Measurements from ENCODE around the gene HNRNPAB. TPM values are rescaled to one million over a fixed set of nuclear protein-coding genes. Genes with fewer than 3 reads are reported as not detected.
"Not testable (repeated sequence)": the region's sequence is repeated elsewhere in the genome, so short reads cannot be mapped to it uniquely, and the experiment has no call there.

The HNRNPAB gene
- total RNA-seq, 1 donor from 2014 or later = 162 TPM

DNA sequence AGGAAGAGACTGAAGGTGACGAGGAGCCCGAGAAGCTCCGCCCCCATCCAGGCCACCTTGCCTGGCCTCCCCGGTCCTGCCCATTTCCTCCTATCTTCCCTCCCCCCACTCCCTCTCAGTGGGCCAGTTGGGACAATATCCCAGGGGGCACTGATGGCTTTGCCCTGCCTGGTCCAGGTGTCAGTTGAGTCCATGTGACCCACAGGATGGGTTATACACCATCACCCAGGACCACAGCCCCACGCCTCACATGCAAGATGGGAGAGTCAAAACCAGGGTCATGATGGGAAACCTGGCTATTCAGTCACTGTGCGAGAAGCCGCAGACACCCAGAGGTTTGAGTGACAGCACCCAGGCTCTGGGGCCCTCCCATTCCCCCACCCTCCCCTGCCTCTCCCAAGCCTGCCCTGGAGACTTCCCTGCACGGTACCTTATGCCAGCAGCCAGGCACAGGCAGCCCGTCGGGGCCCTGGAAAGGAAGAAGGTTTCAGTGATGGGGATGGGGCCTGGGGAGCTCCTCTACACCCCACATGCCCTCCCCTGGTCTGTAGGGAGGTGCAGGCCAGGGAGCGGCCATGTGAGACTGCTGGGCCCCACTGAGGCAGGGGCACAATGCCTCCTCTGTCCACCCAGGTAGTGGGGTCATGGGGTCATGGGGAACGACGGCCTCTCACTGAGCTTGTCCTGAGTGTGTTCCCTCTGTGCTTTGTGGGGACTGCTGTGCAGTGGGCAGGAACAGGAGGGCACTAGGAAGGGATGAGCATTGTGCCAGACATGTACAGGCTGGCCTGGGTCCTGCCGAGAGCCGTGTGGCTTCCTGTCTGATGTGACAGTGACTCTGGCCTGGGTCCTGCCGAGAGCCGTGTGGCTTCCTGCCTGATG lies 34.6 kb downstream of the HNRNPAB start:
- no peak for DNase-seq (ENCODE audit: low spot score)
- H3K9me3 Mint-ChIP-seq (ENCODE audit: unreplicated experiment) = no peaks in the 10 kb centered on the region
- H3K4me3 Mint-ChIP-seq (ENCODE audit: unreplicated experiment) = no peak overlapping the region
- H3K36me3 Mint-ChIP-seq (ENCODE audit: low read depth, unreplicated experiment) = peaks cover 7% of the 10 kb centered on the region
- TF ChIP-seq, protein P1, sequence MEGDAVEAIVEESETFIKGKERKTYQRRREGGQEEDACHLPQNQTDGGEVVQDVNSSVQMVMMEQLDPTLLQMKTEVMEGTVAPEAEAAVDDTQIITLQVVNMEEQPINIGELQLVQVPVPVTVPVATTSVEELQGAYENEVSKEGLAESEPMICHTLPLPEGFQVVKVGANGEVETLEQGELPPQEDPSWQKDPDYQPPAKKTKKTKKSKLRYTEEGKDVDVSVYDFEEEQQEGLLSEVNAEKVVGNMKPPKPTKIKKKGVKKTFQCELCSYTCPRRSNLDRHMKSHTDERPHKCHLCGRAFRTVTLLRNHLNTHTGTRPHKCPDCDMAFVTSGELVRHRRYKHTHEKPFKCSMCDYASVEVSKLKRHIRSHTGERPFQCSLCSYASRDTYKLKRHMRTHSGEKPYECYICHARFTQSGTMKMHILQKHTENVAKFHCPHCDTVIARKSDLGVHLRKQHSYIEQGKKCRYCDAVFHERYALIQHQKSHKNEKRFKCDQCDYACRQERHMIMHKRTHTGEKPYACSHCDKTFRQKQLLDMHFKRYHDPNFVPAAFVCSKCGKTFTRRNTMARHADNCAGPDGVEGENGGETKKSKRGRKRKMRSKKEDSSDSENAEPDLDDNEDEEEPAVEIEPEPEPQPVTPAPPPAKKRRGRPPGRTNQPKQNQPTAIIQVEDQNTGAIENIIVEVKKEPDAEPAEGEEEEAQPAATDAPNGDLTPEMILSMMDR (IDR thresholded peaks at IDR 0.05; ENCODE audit: unreplicated experiment) = no peak
- no peak overlapping the region for H3K27ac Mint-ChIP-seq (ENCODE audit: unreplicated experiment)
- peaks cover 5% of the 10 kb centered on the region for H3K4me1 Mint-ChIP-seq (ENCODE audit: unreplicated experiment)
- H3K27me3 Mint-ChIP-seq (ENCODE audit: unreplicated experiment) = peaks cover 12% of the 10 kb centered on the region

DNA sequence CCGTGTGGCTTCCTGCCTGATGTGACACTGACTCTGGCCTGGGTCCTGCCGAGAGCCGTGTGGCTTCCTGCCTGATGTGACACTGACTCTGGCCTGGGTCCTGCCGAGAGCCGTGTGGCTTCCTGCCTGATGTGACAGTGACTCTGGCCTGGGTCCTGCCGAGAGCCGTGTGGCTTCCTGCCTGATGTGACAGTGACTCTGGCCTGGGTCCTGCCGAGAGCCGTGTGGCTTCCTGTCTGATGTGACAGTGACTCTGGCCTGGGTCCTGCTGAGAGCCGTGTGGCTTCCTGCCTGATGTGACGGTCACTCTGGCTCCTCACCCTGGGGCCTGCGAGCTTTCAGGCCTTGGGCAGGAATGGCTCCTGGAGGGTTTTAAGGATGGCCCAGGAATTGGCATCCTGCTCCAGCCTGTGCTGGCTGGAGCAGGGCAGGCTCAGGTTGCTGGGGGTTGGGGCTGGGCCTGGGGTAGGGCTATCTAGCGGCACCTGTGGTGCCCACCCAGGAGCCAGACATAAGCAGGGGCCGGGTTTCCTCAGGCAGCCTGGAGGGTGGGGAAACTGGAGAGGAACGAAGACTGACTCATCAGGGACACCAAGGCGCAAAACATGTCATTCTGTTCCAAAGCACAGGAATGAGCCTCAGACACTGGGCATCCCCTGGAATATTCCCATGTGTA lies 35.4 kb downstream of the HNRNPAB start:
- not testable (repeated sequence) for H3K4me1 Mint-ChIP-seq (ENCODE audit: unreplicated experiment); DNase-seq (ENCODE audit: low spot score); H3K9me3 Mint-ChIP-seq (ENCODE audit: unreplicated experiment); H3K27ac Mint-ChIP-seq (ENCODE audit: unreplicated experiment); H3K36me3 Mint-ChIP-seq (ENCODE audit: low read depth, unreplicated experiment); H3K4me3 Mint-ChIP-seq (ENCODE audit: unreplicated experiment)
- peaks cover 12% of the 10 kb centered on the region for H3K27me3 Mint-ChIP-seq (ENCODE audit: unreplicated experiment)

DNA sequence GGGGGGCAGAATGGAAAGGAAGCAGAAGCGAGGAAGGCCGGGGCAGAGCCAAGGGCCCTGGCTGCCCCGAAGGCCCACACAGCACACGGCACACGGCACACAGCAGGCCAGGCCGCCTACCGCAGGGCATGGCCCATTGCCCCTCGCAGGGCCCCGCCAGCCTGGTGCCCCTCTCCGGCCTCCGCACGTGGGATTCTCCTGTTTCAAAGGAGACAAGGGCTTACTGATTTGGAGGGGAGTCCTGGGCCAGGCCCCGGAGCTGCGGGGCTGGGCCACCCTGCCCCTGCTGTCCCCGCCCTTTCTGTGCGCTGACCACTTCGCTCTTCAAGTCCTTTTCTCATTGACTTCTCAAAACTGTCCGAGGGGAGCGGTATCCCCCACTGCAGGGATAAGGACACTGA lies 36.0 kb downstream of the HNRNPAB start:
- Mint-ChIP-seq H3K9me3 (ENCODE audit: unreplicated experiment) (no peaks in the 10 kb centered on the region), H3K36me3 (ENCODE audit: low read depth, unreplicated experiment) (peaks cover 7% of the 10 kb centered on the region), H3K4me1 (ENCODE audit: unreplicated experiment) (peaks cover 5% of the 10 kb centered on the region), H3K27ac (ENCODE audit: unreplicated experiment) (no peak overlapping the region), H3K27me3 (ENCODE audit: unreplicated experiment) (peaks cover 12% of the 10 kb centered on the region), H3K4me3 (ENCODE audit: unreplicated experiment) (no peak overlapping the region)
- no peak for DNase-seq (ENCODE audit: low spot score)
- TF ChIP-seq, protein P1 (IDR thresholded peaks at IDR 0.05; ENCODE audit: unreplicated experiment) = no peak

DNA sequence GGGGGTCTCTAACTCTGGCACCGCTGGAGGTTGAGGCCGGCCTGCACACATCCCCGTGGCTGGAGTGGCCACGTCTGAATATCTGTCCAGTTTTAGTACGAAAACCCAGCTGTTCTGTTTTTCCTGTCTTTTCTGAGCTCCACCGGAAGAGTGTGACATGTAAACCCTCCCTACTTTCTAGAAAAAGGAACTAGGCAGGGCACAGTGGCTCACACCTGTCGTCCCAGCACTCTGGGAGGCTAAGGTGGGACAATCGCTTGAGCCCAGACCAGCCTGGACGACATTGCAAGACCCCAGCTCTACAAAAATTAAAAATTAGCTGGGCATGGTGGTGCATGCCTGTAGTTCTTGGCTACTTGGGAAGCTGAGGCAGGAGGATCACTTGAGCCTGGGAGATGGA lies 36.4 kb downstream of the HNRNPAB start:
- Mint-ChIP-seq H3K36me3 (ENCODE audit: low read depth, unreplicated experiment) (peaks cover 7% of the 10 kb centered on the region), H3K4me1 (ENCODE audit: unreplicated experiment) (peaks cover 5% of the 10 kb centered on the region), H3K27me3 (ENCODE audit: unreplicated experiment) (peaks cover 12% of the 10 kb centered on the region), H3K9me3 (ENCODE audit: unreplicated experiment) (no peaks in the 10 kb centered on the region), H3K27ac (ENCODE audit: unreplicated experiment) (no peak overlapping the region), H3K4me3 (ENCODE audit: unreplicated experiment) (no peak overlapping the region)
- TF ChIP-seq, protein P1 (IDR thresholded peaks at IDR 0.05; ENCODE audit: unreplicated experiment) = no peak
- no peak for DNase-seq (ENCODE audit: low spot score)

GRCh38 chr5:178241231-178241663 lies 36.9 kb downstream of the HNRNPAB start:
- H3K4me1 Mint-ChIP-seq (ENCODE audit: unreplicated experiment) = peaks cover 5% of the 10 kb centered on the region
- H3K9me3 Mint-ChIP-seq (ENCODE audit: unreplicated experiment) = no peaks in the 10 kb centered on the region
- no peak overlapping the region for H3K27ac Mint-ChIP-seq (ENCODE audit: unreplicated experiment)
- H3K27me3 Mint-ChIP-seq (ENCODE audit: unreplicated experiment) = peaks cover 12% of the 10 kb centered on the region
- H3K36me3 Mint-ChIP-seq (ENCODE audit: low read depth, unreplicated experiment) = peaks cover 7% of the 10 kb centered on the region
- TF ChIP-seq, protein P1 (IDR thresholded peaks at IDR 0.05; ENCODE audit: unreplicated experiment) = no peak
- H3K4me3 Mint-ChIP-seq (ENCODE audit: unreplicated experiment) = no peak overlapping the region
- no peak for DNase-seq (ENCODE audit: low spot score)
